Stimulated activated CD8-positive, alpha-beta memory T cell treated with anti-CD3 and anti-CD28 coated beads, Interleukin-7, amount 100 ng/mL, for 24 hours (primary cell): ENCODE results near the gene DUSP7.

Experiments
- DNase-seq: peaks from one replicate; pipeline ENCODE4 v3.0.0-alpha.2; 2020; ENCODE audit warnings: low read depth

Gene DUSP7, protein sequence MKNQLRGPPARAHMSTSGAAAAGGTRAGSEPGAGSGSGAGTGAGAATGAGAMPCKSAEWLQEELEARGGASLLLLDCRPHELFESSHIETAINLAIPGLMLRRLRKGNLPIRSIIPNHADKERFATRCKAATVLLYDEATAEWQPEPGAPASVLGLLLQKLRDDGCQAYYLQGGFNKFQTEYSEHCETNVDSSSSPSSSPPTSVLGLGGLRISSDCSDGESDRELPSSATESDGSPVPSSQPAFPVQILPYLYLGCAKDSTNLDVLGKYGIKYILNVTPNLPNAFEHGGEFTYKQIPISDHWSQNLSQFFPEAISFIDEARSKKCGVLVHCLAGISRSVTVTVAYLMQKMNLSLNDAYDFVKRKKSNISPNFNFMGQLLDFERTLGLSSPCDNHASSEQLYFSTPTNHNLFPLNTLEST

DNA sequence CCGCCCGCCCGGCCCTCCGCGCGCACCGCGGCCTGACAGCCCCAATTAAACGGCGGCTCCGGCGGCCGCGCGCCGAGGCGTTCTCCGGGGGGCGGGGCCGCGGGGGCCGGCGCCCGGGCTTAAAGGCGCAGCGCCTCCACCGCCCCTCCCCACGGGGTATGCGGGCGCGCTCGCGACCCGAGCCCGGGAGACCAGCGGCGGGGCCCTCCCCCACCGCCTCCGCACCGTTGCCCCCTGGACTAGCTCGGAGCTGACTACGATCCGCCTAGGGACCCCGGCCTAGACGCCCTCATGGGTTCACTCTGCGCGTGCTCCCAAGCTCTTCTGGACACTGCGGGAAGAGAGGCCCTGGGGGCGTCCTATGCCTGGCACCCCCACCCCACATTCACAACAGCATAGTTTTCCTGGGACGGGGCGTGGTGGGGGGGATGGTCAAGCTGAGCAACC lies at the start of gene DUSP7:
Gene DUSP7 (minus strand): TSS at position 51 of the 447 bp plus-strand sequence. CDS start 205 bp downstream, outside the sequence.
- DNase-seq: peak; percentile 37

DNA sequence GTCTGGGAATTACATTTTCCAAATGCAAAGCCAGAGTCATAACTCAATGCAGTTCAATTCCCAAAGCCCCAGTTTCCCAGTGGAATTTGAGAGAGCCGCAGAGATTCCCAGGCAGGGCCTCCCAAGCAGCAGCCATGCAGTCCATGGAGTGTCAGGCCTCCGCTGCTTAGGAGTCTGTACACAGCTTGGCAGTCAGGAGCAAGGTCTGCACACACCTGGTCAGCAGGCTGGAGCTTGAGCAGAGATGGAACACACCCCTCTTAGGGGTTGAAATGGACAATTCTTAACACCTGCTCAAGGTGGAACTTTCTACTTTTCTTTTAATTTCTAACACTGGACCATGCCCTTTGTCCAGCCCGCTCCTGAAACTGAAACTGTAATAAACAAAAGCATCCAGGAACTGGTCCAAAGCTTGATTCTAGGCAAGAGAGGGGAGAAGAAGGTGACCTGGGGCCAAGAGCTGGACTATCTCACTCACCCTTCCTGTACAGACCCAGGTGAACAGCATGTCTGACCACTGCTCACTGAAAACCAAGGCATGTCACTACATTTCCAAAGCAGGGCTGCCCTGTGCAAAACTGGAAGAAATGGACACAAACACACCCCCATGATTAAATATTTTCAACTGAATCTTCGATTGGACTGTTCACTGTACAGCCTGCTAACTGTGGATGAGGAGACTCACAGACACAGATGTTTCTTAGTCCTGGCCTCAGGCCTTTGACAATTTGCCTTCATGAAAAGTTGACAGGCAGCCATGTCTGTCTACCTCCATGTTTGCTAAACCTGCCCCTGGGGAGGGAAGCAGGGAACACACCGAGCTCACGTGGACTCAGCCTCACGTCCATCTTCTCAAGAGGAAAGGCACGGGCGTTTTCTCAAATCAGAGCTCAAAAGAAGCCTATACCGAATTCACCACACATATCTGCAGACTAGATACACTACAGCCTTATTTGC lies 48.6 kb upstream of the DUSP7 start:
- no peak for DNase-seq

DNA sequence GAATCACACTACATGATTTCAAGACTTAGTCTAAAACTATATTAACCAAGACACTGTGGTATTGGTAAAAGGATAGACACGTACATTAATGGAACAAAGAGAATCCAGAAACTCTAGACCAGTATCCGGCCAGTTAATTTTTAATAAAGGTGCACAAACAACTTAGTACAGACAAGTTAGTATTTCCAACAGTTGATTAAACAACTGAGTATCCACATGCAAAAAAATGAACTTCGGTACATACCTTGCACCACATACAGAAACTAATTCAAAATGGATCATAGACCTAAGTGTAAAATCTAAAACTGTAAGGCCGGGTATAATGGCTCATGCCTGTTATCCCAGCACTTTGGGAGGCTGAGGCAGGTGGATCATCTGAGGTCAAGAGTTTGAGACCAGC lies 46.6 kb upstream of the DUSP7 start:
- no peak for DNase-seq

DNA sequence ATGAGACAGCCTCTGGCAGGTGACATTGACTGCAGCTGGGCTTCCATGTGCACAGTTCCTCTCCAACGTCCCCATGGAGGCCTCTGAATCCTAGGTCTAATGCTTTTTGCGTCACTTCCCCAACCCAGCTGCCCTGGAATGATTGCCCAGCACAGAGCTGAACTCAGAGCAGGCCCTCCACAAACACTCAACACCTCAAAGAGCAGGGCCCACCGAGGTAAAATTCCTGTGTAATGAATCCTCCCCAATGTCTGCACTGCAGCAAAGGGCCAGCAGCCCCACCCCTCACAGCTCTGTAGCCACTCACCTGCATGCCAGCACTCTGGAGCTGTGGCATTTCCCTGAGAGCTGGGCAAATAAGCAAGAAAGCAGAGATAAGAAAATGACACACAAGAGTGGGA lies 42.6 kb upstream of the DUSP7 start:
- no peak for DNase-seq

DNA sequence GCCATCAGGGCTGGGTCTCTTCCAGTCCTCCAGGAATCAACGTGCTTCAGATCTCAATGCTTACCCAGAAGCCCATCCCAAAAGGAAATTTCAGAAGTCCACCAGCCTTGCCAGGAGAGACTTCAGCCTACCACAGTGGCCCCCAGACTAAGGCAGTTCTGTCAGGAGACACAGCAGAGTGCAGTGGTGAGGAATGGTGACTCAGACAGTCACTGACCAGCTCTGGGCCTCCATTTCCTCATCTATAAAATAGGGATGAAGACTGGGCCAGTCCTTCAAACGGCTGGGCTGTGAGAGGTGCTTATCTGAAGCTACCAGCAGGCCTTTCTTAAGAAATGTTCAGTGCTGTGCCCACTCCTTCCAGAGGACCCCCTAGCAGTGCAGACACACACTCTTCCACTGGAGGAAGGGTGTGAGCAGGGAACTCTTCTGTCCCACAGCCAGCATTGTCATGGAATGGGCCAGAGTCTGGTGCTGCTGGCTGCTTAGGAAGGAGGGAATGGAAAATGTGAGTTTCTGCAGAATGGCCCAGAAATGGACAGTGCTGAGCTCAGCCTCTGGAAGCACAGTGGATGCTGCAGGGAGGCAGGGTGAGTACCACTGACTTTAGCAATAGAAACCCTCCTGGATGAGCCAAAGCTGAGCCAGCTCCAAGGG lies 41.6 kb upstream of the DUSP7 start:
- DNase-seq: no peak

DNA sequence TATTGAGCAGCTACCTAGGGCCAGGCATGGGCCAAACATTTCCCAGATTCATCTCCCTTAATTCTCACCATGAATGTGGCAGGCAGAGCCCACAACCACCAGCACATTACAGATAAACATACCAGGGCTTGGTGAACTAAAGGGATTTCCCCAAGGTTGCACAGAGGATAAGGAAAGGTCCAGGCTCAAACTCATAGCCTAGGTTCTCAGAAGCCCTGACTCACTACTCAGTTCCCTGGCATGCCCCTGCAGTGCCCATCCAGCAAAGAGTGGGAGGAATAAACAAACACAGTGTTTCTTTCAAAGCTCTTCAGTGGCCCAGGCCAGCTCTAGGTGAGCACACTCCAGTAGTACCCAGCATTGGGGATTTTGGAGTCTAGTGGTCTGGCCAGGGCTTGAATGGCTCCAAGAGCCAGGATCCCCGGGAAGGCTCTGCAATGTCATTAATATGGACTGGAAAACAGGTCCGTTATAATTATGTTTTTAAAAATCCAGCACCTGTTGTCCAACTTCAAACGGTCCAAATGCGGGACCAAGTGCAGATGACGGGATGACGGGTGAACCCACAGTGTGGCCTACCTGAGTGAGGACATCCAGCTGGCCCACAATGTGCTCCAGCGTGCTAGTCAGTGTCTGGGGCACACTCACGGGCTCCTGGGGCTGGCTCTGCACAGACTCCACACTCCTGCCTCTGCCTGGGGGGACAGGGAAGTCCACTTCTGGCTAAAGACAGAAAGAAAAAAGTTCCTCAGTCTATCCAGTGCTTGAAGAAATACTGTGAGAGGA lies 39.8 kb upstream of the DUSP7 start:
- DNase-seq: no peak

DNA sequence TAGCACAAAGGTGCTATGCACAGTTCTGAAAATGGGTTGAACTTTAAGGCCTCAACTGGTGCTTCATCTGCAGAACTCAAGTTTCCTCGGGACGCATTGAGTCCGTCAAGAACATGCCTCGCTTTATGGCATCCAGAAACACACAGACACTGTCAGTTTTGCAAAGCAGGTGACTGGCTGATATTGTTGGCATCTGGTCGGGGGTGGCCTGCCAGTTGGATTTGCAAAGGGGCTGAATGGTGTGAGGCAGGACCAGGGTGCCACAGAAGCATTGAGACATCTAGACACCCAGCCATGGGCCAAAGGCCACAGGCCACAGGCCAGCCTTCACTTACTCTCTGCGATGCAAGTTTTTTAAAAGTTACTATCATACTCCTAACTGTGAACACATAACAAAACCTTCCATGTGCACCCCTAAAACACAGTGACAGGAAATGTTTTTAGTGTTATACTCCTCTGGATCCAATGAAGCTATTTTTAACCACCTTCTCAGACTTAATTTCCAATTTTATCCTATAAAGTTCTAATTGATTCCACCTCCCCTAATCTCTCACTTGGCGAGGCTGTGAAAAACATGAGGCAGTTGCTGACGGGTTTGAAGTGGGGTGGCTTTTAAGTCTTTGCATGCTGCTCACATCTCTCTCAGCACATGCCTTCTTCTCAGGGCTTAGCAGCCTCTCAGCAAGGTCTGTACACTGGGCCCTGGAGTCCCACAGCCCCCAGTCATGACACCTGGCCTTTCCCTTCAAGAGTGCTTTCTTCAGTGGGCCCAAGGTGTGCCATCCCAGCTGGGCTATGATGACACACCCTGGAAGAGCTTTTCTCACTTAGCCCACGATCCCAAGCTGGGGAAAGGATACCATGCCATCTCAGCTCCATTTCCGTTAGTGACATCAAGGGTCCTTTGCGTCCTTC lies 38.5 kb upstream of the DUSP7 start:
- no peak for DNase-seq

DNA sequence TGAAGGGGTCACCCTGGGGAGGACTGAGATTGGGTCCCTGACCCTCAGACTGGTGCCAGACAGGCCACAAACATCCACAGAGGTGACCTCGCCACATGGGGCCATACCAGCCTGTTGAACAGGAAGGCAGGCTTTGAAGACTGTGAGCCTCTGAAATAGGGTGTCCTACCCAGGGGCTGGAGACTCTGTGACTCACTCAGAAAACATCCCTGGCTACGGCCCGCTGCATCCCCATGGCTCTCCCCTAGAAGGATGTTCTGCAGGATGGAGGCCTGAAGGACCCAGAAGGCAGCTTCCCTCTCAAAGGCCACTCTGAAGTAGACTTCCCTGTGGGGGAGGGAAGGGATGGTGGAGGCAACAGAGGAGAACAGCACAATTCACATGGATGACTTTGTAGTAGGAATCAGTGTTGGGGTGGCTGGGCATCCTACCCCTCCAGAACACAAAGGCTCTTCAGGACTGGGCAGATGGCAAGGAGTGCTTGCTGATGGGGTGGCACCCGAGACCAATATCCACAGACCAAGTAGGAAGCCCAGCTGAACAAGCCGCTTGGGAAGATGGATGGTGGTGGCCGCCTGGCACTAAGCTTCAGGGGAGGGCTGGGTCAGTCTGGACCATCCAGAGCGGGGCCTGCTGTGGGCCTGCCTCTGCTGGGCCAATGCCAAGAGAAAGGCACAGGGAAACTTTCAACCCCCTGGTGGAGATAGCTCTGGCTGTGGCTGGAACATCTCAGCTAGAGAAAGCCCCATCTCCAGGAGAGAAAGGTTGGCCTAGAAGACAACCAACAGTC lies 37.6 kb upstream of the DUSP7 start:
- no peak for DNase-seq

DNA sequence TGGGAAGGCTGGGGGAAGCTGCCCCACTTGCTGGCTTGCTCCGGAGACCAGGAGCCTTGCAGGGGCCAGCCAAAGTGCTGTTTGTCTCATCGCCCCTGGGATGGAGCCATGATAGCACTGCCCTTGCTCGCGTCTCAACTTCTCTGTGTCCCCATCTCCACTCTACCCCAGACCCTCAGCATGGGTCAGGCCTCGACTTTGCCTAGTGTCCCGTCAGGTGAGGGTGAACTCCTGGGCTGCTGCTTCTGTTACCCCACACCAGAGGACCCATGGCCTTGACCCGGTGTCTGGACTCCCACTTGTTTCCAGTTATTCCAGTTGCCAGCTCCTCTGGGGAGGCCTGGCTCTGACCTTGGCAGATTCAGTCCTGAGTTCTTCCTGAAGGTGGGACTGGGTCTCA lies 36.5 kb upstream of the DUSP7 start:
- DNase-seq: no peak

DNA sequence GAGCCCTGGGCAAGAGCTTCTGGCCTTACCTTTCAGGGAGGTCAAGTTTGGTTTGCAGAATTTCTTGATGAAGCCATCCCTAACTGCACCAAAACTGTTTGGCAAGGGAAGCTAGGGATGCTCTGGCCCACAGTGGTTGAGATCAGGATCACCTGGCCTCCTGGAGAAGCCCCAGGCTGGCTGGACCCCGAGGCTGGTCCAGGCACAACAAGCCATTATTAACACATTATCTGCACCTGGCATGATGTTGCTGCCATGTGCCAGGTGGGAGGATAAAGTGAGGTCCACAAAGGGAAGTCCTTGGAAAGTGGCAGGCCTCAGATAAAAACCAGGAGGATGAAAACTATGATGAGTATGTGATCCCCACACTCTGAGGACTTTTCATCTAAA lies 35.9 kb upstream of the DUSP7 start:
- no peak for DNase-seq

DNA sequence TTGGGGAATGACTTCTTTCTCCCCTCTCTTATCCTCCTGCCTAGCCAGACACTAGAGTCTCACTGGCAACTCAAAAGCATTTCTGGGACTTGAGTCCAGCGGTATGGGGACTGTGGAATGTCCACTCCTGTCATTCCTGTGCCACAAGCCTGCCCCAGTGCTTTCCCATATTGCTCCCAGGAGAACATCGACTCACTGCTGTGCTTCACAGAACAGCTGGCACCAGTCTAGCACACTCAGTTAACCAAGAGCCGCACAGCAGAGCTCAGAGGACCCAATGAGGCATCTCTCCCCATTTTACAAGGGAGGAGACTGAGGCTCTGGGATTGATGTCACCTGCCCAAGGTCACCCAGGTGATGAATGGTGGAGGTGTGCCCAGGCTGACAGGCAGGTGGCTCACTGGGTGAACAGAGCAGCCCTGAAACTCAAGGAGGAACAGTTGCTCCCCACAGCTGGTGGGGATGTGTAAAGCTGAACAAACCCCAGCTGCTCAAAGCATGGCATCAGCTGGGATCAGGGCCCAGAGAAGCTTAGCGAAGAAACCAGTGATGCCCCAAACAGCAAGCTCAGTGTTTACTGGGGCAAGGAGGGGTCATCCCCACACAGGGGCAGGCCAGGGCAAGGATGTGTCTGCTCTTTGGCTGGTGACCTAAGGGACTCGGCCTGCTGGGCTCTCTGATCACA lies 35.4 kb upstream of the DUSP7 start:
- DNase-seq: no peak

DNA sequence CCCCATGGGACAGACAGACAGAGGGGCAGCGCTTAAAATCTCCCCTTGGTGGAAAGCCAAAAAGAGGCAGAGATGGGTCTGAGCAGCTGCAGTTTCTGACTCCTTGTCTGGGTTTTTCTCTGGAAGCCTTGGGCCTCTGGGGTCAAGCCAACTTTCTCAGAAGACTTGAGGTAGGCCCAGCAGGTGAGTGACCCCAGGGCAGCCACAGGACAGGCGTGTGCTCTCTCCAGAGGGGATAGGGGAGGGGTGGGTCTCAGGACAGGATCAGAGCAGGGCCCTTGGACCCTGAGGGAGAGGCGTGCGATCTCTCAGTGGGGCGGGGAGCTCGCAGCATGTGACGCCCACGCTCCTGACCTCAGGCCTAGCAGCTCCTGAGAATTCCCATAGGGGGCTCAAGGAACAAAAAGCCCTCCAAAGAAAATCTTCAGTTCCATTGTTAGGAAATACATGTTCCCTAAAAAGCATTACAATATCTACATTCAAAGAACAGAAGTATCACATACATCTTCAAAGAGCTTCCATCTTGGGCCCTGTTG lies 34.6 kb upstream of the DUSP7 start:
- DNase-seq: no peak

DNA sequence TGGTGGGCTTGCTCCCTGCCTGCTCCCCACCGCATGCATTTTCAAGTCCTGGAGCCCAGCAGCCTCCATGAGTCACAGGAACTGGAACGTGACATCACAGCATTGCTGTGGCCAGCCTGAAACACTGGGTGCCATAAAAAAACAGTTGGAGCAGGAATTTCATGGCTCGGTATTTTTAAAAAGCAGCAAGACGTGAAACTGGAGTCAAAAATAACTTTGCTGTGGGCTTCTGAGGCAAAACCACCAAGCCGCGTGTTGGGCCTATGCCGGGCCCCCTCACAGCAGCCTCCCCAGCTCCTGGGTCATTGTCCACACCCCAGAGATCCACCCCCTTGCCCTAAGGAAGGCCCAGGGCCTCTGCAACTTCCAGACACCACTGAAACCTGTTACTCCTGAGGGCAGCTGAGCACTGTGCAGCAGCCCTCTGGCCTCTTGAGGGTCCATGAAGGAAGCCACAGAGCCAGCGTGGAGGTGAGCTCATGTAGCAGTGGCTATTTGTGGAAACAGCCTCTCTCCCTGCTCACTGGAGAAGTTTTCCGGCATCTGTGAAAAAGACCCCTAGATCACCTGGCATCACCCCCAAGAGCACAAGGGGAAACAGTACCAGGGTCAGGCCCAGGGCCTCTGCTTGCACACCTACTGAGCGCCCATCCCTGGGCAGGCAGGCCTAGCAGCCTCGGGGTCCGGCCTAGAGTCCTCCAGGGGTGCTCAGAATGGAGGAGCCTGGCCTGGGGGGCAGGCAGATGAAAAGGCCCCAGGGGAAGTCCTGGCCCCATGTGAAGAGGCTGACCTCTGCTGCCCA lies 34.0 kb upstream of the DUSP7 start:
- DNase-seq: no peak

DNA sequence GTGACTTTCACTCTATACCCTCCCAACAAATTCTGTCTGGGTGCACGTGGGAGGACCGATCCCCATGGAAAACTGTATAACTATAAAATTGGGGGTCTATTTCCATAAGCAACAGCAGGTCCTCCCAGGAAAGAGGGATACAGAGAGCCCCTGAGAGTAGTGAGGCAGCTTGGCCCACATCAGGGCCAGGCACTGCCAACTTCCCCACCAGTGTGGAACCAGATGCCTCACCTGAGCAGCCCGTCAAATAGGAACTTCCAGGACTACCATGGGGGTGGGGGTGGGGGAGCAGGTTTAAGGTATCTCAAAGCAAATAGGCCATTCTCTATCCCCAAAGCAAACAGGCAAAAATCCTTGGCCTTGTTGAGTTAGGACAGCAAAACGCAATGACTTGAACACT lies 33.3 kb upstream of the DUSP7 start:
- DNase-seq: no peak

DNA sequence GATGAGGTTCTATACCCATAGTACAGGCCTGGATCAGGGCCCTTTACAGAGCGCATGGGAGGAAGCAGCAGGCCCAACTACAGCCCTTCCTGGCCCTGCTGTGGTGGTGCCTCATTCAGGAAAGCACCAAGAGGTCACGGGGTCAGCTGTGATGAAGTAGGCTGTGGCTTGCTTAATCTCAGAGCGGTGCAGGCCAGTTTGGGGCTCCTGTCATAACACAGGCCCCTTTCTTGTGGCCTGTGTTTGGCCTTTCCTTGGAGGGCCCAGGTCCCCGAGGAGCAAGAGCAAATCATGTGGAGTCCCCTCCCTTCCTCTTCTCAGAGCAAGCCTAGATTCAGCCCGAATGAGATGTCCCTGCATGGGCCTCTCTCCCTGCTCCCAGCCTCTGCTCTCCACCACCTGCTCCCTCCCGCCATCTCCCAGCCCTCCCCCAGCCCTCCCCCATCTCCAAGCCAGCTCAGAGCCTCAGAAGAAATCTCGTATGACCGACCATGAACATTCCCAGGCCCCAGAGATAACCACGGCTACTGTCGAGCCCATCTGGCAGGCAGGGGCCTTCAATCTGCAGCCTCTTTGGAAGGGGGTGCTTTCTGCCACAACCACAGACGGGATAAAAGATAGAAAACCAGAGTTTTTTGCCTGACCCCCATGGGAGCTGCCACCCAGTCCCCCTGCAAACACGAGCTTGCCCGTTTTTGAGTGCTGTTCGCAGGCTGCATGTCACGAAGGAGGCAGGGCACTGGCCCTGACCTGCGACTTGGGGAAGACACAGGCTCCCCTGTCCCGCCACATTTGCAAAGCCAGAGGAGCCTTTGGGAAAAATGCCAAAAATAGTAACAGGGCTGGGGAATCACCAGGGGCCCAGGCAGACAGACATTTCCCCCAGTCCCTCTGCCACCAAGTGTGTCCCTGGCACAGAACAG lies 32.3 kb upstream of the DUSP7 start:
- no peak for DNase-seq

DNA sequence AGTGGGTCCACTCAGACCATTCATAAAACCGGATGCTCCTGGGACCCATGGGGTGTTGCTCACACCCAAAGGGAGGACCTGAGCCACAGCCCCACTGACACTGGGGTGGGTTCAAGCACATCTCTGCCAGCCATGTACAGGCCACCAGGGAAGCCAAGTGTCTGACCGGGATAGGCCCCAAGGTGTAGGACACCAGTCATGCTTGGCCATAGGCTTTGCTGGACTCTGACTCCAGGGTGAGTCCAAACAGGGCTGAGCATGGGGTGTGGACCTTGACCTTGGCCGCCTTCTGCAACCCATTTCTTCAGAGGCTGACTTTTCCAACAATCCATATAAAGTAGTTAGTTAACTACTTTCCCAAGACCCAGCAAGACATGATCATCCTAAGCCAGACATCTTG lies 31.4 kb upstream of the DUSP7 start:
- no peak for DNase-seq
